Measurements from ENCODE around the gene DIO3. TPM values are rescaled to one million over a fixed set of nuclear protein-coding genes. Genes with fewer than 3 reads are reported as not detected.

Gene DIO3
- total and polyA plus RNA-seq, 8 donors, result 0.29 to 3.4 (median 1.5) TPM; not detected in 2

- no peak overlapping the region for H3K27ac ChIP-seq
- H3K36me3 ChIP-seq, result no peaks in the 10 kb centered on the region
- WGBS, 5 donors, result 75 to 84% (median 80%) methylated on average over 9 of the region's 9 CpGs
- H3K27me3 ChIP-seq, result peaks cover 0 to 32% (median 0%) of the 10 kb centered on the region in 3 donors
- intact Hi-C loops (cut with DNase I; ENCODE audit: low total_unique reads), result no loop called here
- H3K4me3 ChIP-seq, result no peak overlapping the region
- H3K9me3 ChIP-seq, result peaks cover 0 to 12% (median 6%) of the 10 kb centered on the region in 4 donors
- TF ChIP-seq EP300 (IDR thresholded peaks at IDR 0.05) (no peak), CTCF (IDR thresholded peaks at IDR 0.05) (no peak), POLR2AphosphoS5 (IDR thresholded peaks at IDR 0.05) (no peak), POLR2A (IDR thresholded peaks at IDR 0.05) (no peak)
- no peak for DNase-seq
- no peaks in the 10 kb centered on the region for H3K4me1 ChIP-seq
Observed at GRCh38 chr14:101542391-101542790, 18.9 kb upstream of the DIO3 start.

- H3K9me3 ChIP-seq, result peaks cover 0 to 12% (median 6%) of the 10 kb centered on the region in 4 donors
- no peak overlapping the region for H3K27ac ChIP-seq
- H3K4me3 ChIP-seq, result no peak overlapping the region
- H3K36me3 ChIP-seq, result no peaks in the 10 kb centered on the region
- no peak for TF ChIP-seq CTCF (IDR thresholded peaks at IDR 0.05)
- no peak for TF ChIP-seq EP300 (IDR thresholded peaks at IDR 0.05)
- TF ChIP-seq POLR2AphosphoS5 (IDR thresholded peaks at IDR 0.05), result no peak
- no peak for TF ChIP-seq POLR2A (IDR thresholded peaks at IDR 0.05)
- H3K27me3 ChIP-seq, result peaks cover 0 to 32% (median 0%) of the 10 kb centered on the region in 3 donors
- DNase-seq, result no peak
- WGBS, 5 donors, result 89 to 98% (median 95%) methylated on average over 16 of the region's 16 CpGs
- intact Hi-C loops (cut with DNase I; ENCODE audit: low total_unique reads), result no loop called here
- H3K4me1 ChIP-seq, result no peaks in the 10 kb centered on the region
Observed at GRCh38 chr14:101543814-101544213, 17.5 kb upstream of the DIO3 start.

GRCh38 chr14:101544550-101544949, 16.7 kb upstream of the DIO3 start:
- no peak for TF ChIP-seq POLR2AphosphoS5 (IDR thresholded peaks at IDR 0.05)
- TF ChIP-seq CTCF (IDR thresholded peaks at IDR 0.05), result no peak
- TF ChIP-seq EP300 (IDR thresholded peaks at IDR 0.05), result no peak
- no peak for DNase-seq
- Histone ChIP-seq H3K36me3 (no peaks in the 10 kb centered on the region), H3K27me3 (peaks cover 0 to 35% (median 1%) of the 10 kb centered on the region in 3 donors), H3K4me1 (no peaks in the 10 kb centered on the region), H3K4me3 (no peak overlapping the region), H3K27ac (no peak overlapping the region), H3K9me3 (peaks cover 0 to 12% (median 6%) of the 10 kb centered on the region in 4 donors)
- intact Hi-C loops (cut with DNase I; ENCODE audit: low total_unique reads), result no loop called here
- WGBS, 5 donors, result 68 to 81% (median 79%) methylated on average over 7 to 9 of the region's 9 CpGs

GRCh38 chr14:101546706-101547105, 14.6 kb upstream of the DIO3 start:
- no peaks in the 10 kb centered on the region for H3K4me1 ChIP-seq
- no peaks in the 10 kb centered on the region for H3K36me3 ChIP-seq
- no peak for DNase-seq
- H3K27ac ChIP-seq, result no peak overlapping the region
- TF ChIP-seq CTCF (IDR thresholded peaks at IDR 0.05), result no peak
- no peak for TF ChIP-seq EP300 (IDR thresholded peaks at IDR 0.05)
- TF ChIP-seq POLR2A (IDR thresholded peaks at IDR 0.05), result no peak
- no peak for TF ChIP-seq POLR2AphosphoS5 (IDR thresholded peaks at IDR 0.05)
- intact Hi-C loops (cut with DNase I; ENCODE audit: low total_unique reads), result no loop called here
- WGBS, 5 donors, result 79 to 87% (median 82%) methylated on average over 9 to 11 of the region's 11 CpGs
- H3K27me3 ChIP-seq, result peaks cover 0 to 36% (median 3%) of the 10 kb centered on the region in 3 donors
- H3K9me3 ChIP-seq, result peaks cover 0 to 12% (median 6%) of the 10 kb centered on the region in 4 donors
- H3K4me3 ChIP-seq, result no peak overlapping the region
